Erythroblast (primary cell): ENCODE data around the gene PHF21B.

Experiments
- GATA1 ChIP-seq: IDR thresholded peaks from 2 replicates; pipeline ENCODE4 v1.6.1; 2011; ENCODE audit warnings: low read depth, mild to moderate bottlenecking, control low read depth, low read length, moderate library complexity
- POLR2A ChIP-seq: IDR thresholded peaks from 2 replicates; pipeline ENCODE4 v1.6.1; 2011; ENCODE audit warnings: mild to moderate bottlenecking, low read length

DNA sequence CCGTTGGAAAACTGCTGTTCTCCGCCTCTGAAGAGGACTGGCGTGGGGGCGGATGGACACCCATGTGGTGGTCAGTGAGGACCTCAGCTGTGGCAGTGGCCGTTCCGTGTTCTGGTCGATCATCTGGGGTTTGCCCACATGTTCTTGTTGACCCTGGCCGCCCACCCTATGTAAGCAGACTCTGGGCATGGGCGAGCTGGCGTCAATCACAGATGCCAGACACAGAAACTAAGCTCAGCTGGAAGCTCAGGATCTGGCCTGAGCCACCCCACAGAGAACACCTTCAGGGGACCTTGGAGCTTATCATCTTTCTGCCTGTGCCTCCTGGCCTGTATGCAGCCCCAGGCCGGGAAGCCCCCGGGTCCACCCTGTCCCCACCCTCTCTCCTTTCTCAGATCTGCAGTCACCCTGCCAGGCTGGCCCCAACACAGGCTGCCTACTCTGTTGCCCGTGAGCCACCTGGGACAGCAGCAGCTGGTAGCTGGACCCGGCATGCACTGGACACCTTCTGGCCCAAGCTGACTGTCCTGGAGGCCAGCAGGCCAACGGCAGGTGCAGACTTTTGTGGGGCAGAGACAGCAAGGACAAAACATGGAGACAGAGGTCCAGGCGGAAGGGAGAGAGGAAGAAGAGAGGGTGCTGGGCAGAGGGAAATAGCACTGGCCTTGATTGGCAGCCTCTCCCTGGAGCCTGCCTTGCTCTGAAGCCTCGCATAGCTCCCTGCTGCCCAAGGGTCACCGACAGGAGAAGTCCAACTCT lies 91.5 kb downstream of the PHF21B start:
- no peak for TF ChIP-seq POLR2A
- no peak for TF ChIP-seq GATA1
